ENCODE results near the gene NEDD4. TPM values are rescaled to one million over a fixed set of nuclear protein-coding genes. Genes with fewer than 3 reads are reported as not detected.

The NEDD4 gene
- polyA plus RNA-seq, 1 donor (not counting 4 experiments of a cell fraction or from before 2014, with no cell fraction given) = 24.3 TPM

GRCh38 chr15:55993804-55994560 lies 570 bp upstream of the NEDD4 start:
- peak overlapping the region; percentile 92 for H2AFZ ChIP-seq (ENCODE audit: control insufficient read depth, low read length)
- H3K9me3 ChIP-seq (ENCODE audit: control insufficient read depth, low read depth, low read length) = no peaks in the 10 kb centered on the region
- no peaks in the 10 kb centered on the region for H3K9me1 ChIP-seq (ENCODE audit: control insufficient read depth, extremely low read depth, insufficient read depth, low read length)
- peaks cover 42% of the 10 kb centered on the region for H3K79me2 ChIP-seq (ENCODE audit: control insufficient read depth, insufficient read depth, low read length)
- peak; percentile 32 for FAIRE-seq
- H3K4me1 ChIP-seq (ENCODE audit: control insufficient read depth, extremely low read depth, insufficient read depth, low read length) = peaks cover 54% of the 10 kb centered on the region
- peaks cover 0 to 11% of the 10 kb centered on the region in 2 experiments for H3K36me3 ChIP-seq (ENCODE audit: control insufficient read depth in 2 of 2, extremely low read depth in 1 of 2, insufficient read depth in 2 of 2, low read length in 2 of 2)
- peak overlapping the region; percentile 90 for H3K4me2 ChIP-seq (ENCODE audit: control insufficient read depth, extremely low read depth, insufficient read depth, low read depth, low read length)
- no peaks in the 10 kb centered on the region for H4K20me1 ChIP-seq (ENCODE audit: control insufficient read depth, extremely low read depth, insufficient read depth, low read length)
- dilution Hi-C loops (cut with MboI; ENCODE audit: extremely low pct_ligation_motif_present, low sequenced_read_pairs) = no loop called here
- peak overlapping the region; percentile 98 for H3K27ac ChIP-seq (ENCODE audit: control insufficient read depth, insufficient read depth, low read length)
- H3K4me3 ChIP-seq (ENCODE audit: control insufficient read depth in 2 of 3, extremely low read depth in 1 of 3, insufficient read depth in 2 of 3, low read depth in 1 of 3, low read length in 3 of 3) = peak overlapping the region; percentile 71 to 96 (median 90)
- no peak for TF ChIP-seq EZH2 (IDR thresholded peaks at IDR 0.05; ENCODE audit: low read length)
- TF ChIP-seq CTCF (optimal IDR thresholded peaks at IDR 0.05 in 1 of 3, IDR thresholded peaks at IDR 0.05 in 1 of 3, conservative IDR thresholded peaks at IDR 0.05 in 1 of 3; ENCODE audit: extremely low read depth in 1 of 3, insufficient read depth in 2 of 3, low read length in 3 of 3) = peak; percentile 1 to 40 (median 33)
- peak overlapping the region; percentile 97 for H3K9ac ChIP-seq (ENCODE audit: control insufficient read depth, extremely low read depth, insufficient read depth, low read length)
- no peak for DNase-seq (ENCODE audit: low read depth, low spot score)
- H3K27me3 ChIP-seq (ENCODE audit: control insufficient read depth, extremely low read depth, insufficient read depth, low read length) = no peaks in the 10 kb centered on the region

DNA sequence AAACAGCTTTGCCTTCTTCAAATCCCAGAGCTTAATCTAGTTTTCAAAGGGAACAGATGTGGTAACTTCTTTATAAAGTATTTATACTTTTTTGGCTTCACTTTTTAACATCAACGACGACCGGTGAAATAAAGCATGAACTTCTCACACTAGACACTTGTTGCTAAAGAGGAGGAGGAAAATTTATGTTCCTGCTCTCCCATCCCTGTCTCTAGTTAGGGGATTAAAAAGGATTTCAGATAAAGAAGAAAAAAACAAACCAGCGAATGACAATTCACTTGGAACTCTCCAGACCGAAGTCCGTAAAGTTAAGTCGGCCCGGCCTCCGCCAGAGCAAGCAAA lies 672 bp downstream of the NEDD4 start:
- H3K36me3 ChIP-seq (ENCODE audit: control insufficient read depth in 2 of 2, extremely low read depth in 1 of 2, insufficient read depth in 2 of 2, low read length in 2 of 2) = peaks cover 0 to 14% of the 10 kb centered on the region in 2 experiments
- peak overlapping the region; percentile 80 for H3K4me2 ChIP-seq (ENCODE audit: control insufficient read depth, extremely low read depth, insufficient read depth, low read depth, low read length)
- H3K9me1 ChIP-seq (ENCODE audit: control insufficient read depth, extremely low read depth, insufficient read depth, low read length) = no peaks in the 10 kb centered on the region
- TF ChIP-seq CTCF (optimal IDR thresholded peaks at IDR 0.05 in 1 of 3, IDR thresholded peaks at IDR 0.05 in 1 of 3, conservative IDR thresholded peaks at IDR 0.05 in 1 of 3; ENCODE audit: extremely low read depth in 1 of 3, insufficient read depth in 2 of 3, low read length in 3 of 3) = no peak
- no peak for TF ChIP-seq EZH2 (IDR thresholded peaks at IDR 0.05; ENCODE audit: low read length)
- no peaks in the 10 kb centered on the region for H3K27me3 ChIP-seq (ENCODE audit: control insufficient read depth, extremely low read depth, insufficient read depth, low read length)
- H3K27ac ChIP-seq (ENCODE audit: control insufficient read depth, insufficient read depth, low read length) = peak overlapping the region; percentile 82
- H3K79me2 ChIP-seq (ENCODE audit: control insufficient read depth, insufficient read depth, low read length) = peaks cover 48% of the 10 kb centered on the region
- H3K9me3 ChIP-seq (ENCODE audit: control insufficient read depth, low read depth, low read length) = no peaks in the 10 kb centered on the region
- DNase-seq (ENCODE audit: low read depth, low spot score) (no peak), FAIRE-seq (no peak)
- H4K20me1 ChIP-seq (ENCODE audit: control insufficient read depth, extremely low read depth, insufficient read depth, low read length) = no peaks in the 10 kb centered on the region
- peak overlapping the region; percentile 97 for H3K9ac ChIP-seq (ENCODE audit: control insufficient read depth, extremely low read depth, insufficient read depth, low read length)
- dilution Hi-C loops (cut with MboI; ENCODE audit: extremely low pct_ligation_motif_present, low sequenced_read_pairs) = no loop called here
- peak overlapping the region; percentile 71 to 96 (median 81) for H3K4me3 ChIP-seq (ENCODE audit: control insufficient read depth in 2 of 3, extremely low read depth in 1 of 3, insufficient read depth in 2 of 3, low read depth in 1 of 3, low read length in 3 of 3)
- H3K4me1 ChIP-seq (ENCODE audit: control insufficient read depth, extremely low read depth, insufficient read depth, low read length) = peaks cover 42% of the 10 kb centered on the region
- H2AFZ ChIP-seq (ENCODE audit: control insufficient read depth, low read length) = peak overlapping the region; percentile 77

Data from keratinocyte (primary cell).